Sigmoid colon (tissue), 7 donors: ENCODE data around the gene TXN. TPM values are rescaled to one million over a fixed set of nuclear protein-coding genes. Genes with fewer than 3 reads are reported as not detected.

Source experiments
- DNase-seq: peaks from one replicate; pipeline ENCODE4 v3.0.0-alpha.2; 2019
- H3K27ac ChIP-seq, 4 donors: fragments of 200-600 bp; sonication (generic); one replicate each; pipeline ENCODE4 v1.5.1; 2016 to 2019; ENCODE audit warnings: mild to moderate bottlenecking in 1 of 4
- H3K27me3 ChIP-seq, 3 donors: fragments of 200-600 bp; sonication (generic); one replicate each; pipeline ENCODE4 v1.5.1; 2019; ENCODE audit warnings: mild to moderate bottlenecking in 1 of 3
- H3K36me3 ChIP-seq, 4 donors: fragments of 200-600 bp; sonication (generic); one replicate each; pipeline ENCODE4 v1.5.1; 2016 to 2019
- H3K4me1 ChIP-seq, 4 donors: fragments of 200-600 bp; sonication (generic); one replicate each; pipeline ENCODE4 v1.5.1; 2017 to 2019
- H3K4me3 ChIP-seq, 4 donors: fragments of 200-600 bp; sonication (generic); one replicate each; pipeline ENCODE4 v1.5.1; 2017 to 2019; ENCODE audit warnings: mild to moderate bottlenecking in 2 of 4, moderate library complexity in 1 of 4
- H3K9me3 ChIP-seq, 4 donors: fragments of 200-600 bp in 3 of 4; sonication (generic) in 3 of 4; one replicate each; pipeline versions ENCODE4 v1.5.1 to v1.6.1; 2013 to 2019
- CTCF ChIP-seq, 4 experiments: fragments of 450-650 bp in 3 of 4; fragments of 200-600 bp in 1 of 4; IDR thresholded peaks; one replicate each; pipeline ENCODE4 v1.5.1; 2016 to 2019; ENCODE audit warnings: antibody characterized with exemption in 4 of 4, mild to moderate bottlenecking in 3 of 4, moderate library complexity in 2 of 4
- EP300 ChIP-seq, 4 donors: sonication (generic); formaldehyde crosslinking; IDR thresholded peaks; one replicate each; pipeline ENCODE4 v1.6.1; 2017; ENCODE audit warnings: antibody characterized with exemption in 4 of 4
- POLR2A ChIP-seq, 2 donors: fragments of 450-650 bp; IDR thresholded peaks; one replicate each; pipeline ENCODE4 v1.6.1; 2016; ENCODE audit warnings: antibody characterized with exemption in 2 of 2, mild to moderate bottlenecking in 2 of 2, moderate library complexity in 2 of 2
- POLR2AphosphoS5 ChIP-seq, 4 donors: sonication (generic); formaldehyde crosslinking; IDR thresholded peaks; one replicate each; pipeline ENCODE4 v1.6.1; 2017; ENCODE audit warnings: antibody characterized with exemption in 4 of 4
- WGBS, 2 donors: extraction: QIAGEN DNeasy Blood & Tissue Kit; methylation state at CpG; one replicate each; pipeline ENCODE4 v1.1.7; 2013; 5-methylcytosine and 5-hydroxymethylcytosine counted together
- intact Hi-C: fragments of 100-400 bp; cut with DNase I; formaldehyde crosslinking; loops from one replicate; pipeline ENCODE4 v1.15.1; 2023
- polyA plus RNA-seq, 3 donors: library from polyadenylated mRNA; stranded (reverse); fragments of 200-250 nt; gene quantifications; one replicate each; pipeline ENCODE4 v1.2.3, GENCODE V29; 2013
- total RNA-seq, 4 donors: library from RNA; depleted of rRNA; stranded (reverse); fragments of >200 nt; gene quantifications; one replicate each; pipeline ENCODE4 v1.1.0, GENCODE V29; 2016
- donor health status: healthy with polysubstance abuse.
- donor health status: Bipolar disorder and iron deficiency.
- donor health status: healthy.

The TXN gene
- total and polyA plus RNA-seq, 7 donors: 94.9 to 827 (median 211) TPM

DNA sequence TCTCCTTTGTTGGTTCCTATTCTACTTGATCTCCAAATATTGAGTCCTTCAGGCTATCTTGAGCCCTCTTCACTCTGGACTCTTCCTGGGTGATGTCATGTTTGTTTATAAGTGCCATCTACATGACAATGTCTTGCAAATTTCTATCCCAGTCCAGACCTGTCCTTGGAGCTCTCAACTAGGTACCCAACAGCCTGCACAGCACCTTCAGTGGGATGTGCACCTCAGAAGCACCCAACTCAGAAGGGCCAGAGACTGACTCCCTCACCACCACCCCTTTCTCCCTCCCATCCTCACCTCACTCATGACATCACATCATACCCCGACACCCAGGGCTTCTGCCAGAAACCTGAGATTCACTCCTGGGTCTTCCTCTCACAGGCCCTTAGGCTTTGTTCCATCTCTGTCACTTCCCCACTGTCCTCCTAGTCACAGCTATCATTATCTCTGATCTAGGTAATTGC is 14.4 kb downstream of the TXN start:
- intact Hi-C loops: no loop called here
- Histone ChIP-seq H3K27me3 (no peaks in the 10 kb centered on the region), H3K4me1 (no peaks in the 10 kb centered on the region), H3K4me3 (no peak overlapping the region), H3K36me3 (peaks cover 0 to 41% (median 16%) of the 10 kb centered on the region in 4 donors), H3K27ac (no peak overlapping the region), H3K9me3 (no peaks in the 10 kb centered on the region)
- TF ChIP-seq POLR2A (IDR thresholded peaks at IDR 0.05): no peak
- no peak for TF ChIP-seq POLR2AphosphoS5 (IDR thresholded peaks at IDR 0.05)
- no peak for TF ChIP-seq EP300 (IDR thresholded peaks at IDR 0.05)
- TF ChIP-seq CTCF (IDR thresholded peaks at IDR 0.05): no peak
- WGBS, 2 donors: 92 to 98% methylated on average over 1 of the region's 1 CpG
- no peak for DNase-seq

DNA sequence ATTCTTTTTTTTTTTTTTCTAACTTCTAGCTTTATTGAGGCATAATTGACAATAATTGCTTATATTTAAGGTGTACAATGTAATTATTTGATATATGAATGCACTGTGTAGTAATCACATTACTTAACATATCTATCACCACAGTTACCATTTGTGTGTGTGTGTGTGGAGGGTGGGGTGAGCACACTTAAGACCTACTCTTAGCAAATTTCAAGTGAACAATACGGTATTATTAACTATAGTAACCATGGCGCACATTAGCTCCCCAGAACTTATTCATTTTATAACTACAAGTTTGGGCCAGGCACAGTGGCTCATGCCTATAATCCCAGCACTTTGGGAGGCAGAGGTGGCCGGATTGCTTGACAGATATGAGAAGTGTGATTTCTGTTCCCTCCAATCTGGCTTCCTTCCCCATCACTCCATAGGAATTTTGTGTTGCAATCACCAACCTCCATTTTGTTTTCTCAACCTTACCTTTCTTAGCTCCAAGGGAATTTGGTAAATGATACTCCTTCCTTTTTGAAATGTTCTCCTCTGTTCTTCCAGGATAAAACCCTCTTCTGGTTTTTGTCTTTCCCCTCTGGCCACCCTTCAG is 14.9 kb downstream of the TXN start:
- Histone ChIP-seq H3K36me3 (peaks cover 0 to 35% (median 16%) of the 10 kb centered on the region in 4 donors), H3K27me3 (no peaks in the 10 kb centered on the region), H3K4me1 (no peaks in the 10 kb centered on the region), H3K27ac (no peak overlapping the region), H3K9me3 (no peaks in the 10 kb centered on the region), H3K4me3 (no peak overlapping the region)
- DNase-seq: no peak
- TF ChIP-seq POLR2AphosphoS5 (IDR thresholded peaks at IDR 0.05) (no peak), EP300 (IDR thresholded peaks at IDR 0.05) (no peak), POLR2A (IDR thresholded peaks at IDR 0.05) (no peak), CTCF (IDR thresholded peaks at IDR 0.05) (no peak)
- intact Hi-C loops: no loop called here
- 88 to 97% methylated on average over 3 of the region's 3 CpGs for WGBS, 2 donors

DNA sequence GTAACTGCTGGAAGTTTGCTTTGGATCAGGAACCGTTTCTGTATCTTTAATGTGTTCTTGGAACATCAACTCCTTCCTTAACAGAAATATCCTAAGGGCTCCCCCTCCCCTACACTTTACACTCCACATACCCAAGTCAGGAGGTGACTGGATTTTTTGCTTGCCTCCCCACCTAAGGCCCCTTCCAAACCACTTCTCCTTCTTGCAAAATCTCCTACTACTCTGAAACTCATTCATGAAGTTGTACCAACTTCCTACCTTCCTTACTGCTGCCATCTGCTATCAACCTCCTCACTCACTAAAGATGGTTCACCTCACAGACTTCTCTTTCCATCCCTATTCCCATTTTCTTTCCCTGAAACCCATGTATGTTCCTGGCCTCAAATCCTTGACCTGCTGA is 16.1 kb downstream of the TXN start:
- TF ChIP-seq EP300 (IDR thresholded peaks at IDR 0.05): no peak
- no peak for TF ChIP-seq CTCF (IDR thresholded peaks at IDR 0.05)
- TF ChIP-seq POLR2A (IDR thresholded peaks at IDR 0.05): no peak
- no peak for TF ChIP-seq POLR2AphosphoS5 (IDR thresholded peaks at IDR 0.05)
- intact Hi-C loops: no loop called here
- Histone ChIP-seq H3K27me3 (no peaks in the 10 kb centered on the region), H3K4me3 (no peak overlapping the region), H3K36me3 (peaks cover 0 to 28% (median 16%) of the 10 kb centered on the region in 4 donors), H3K9me3 (no peaks in the 10 kb centered on the region), H3K4me1 (no peaks in the 10 kb centered on the region), H3K27ac (no peak overlapping the region)
- no peak for DNase-seq
- WGBS, 2 donors: 42 to 75% methylated on average over 1 of the region's 1 CpG

DNA sequence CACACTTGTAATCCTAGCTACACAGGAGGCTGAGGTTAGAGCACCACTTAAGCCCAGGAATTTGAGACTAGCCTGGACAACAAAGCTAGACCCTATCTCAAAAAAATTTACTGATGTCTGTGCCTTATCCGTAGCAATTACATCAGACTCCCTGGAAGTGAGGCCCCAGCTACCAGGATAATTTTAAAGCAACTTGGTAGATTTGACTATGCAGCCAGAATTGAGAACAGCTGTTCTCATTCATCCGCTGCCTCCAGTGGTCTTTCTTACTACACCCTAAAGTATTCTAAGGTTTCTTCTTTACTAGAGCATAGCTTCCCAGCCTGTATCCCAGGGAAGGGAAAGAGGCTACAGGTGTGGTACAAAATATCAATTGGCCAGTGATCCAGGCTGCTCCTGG is 28.0 kb downstream of the TXN start:
- H3K4me1 ChIP-seq: no peaks in the 10 kb centered on the region
- 91 to 92% methylated on average over 2 of the region's 2 CpGs for WGBS, 2 donors
- TF ChIP-seq POLR2A (IDR thresholded peaks at IDR 0.05) (no peak), CTCF (IDR thresholded peaks at IDR 0.05) (no peak), POLR2AphosphoS5 (IDR thresholded peaks at IDR 0.05) (no peak), EP300 (IDR thresholded peaks at IDR 0.05) (no peak)
- H3K27me3 ChIP-seq: no peaks in the 10 kb centered on the region
- no peaks in the 10 kb centered on the region for H3K9me3 ChIP-seq
- intact Hi-C loops: no loop called here
- no peak overlapping the region for H3K27ac ChIP-seq
- no peaks in the 10 kb centered on the region for H3K36me3 ChIP-seq
- DNase-seq: no peak
- H3K4me3 ChIP-seq: no peak overlapping the region

GRCh38 chr9:110224583-110224982 is 31.7 kb downstream of the TXN start:
- Histone ChIP-seq H3K27ac (no peak overlapping the region), H3K4me3 (no peak overlapping the region), H3K9me3 (no peaks in the 10 kb centered on the region), H3K4me1 (no peaks in the 10 kb centered on the region), H3K36me3 (no peaks in the 10 kb centered on the region), H3K27me3 (no peaks in the 10 kb centered on the region)
- 93% methylated on average over 3 of the region's 3 CpGs for WGBS, 2 donors
- DNase-seq: no peak
- intact Hi-C loops: no loop called here
- TF ChIP-seq POLR2AphosphoS5 (IDR thresholded peaks at IDR 0.05): no peak
- no peak for TF ChIP-seq POLR2A (IDR thresholded peaks at IDR 0.05)
- TF ChIP-seq CTCF (IDR thresholded peaks at IDR 0.05): no peak
- TF ChIP-seq EP300 (IDR thresholded peaks at IDR 0.05): no peak
